IPS DF 4.7 (cell line): ENCODE results near the gene MACC1.

Source experiments
- DNase-seq: peaks from one replicate; pipeline ENCODE4 v3.0.0-alpha.2; 2013; ENCODE audit warnings: low spot score; ENCODE audit errors: extremely low read depth

Gene MACC1

DNA sequence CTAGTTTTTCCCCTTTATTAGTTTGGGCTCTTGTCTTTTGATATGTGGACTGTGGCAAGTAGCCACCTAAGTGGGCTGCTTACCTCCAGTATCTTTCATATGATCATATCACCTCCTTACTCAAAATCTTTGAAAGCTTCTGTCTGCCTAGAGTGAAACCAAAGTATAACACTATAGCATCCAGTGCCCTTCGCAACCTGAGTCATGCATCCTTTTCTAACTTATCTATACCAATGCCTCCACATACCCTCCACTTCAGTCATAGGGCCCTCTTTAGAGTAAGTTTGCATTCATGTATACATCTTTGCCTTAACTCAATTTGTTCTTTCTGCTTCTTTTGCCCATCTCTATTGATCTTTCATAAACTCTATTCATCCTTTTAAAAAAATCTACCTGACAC lies 15.7 kb upstream of the MACC1 start:
- no peak for DNase-seq

GRCh38 chr7:20229646-20230500 lies 12.7 kb upstream of the MACC1 start:
- DNase-seq = no peak

- DNase-seq = no peak
Measured at GRCh38 chr7:20229081-20229480, 11.9 kb upstream of the MACC1 start.

GRCh38 chr7:20228654-20229053 lies 11.5 kb upstream of the MACC1 start:
- no peak for DNase-seq

GRCh38 chr7:20227291-20227795 lies 10.2 kb upstream of the MACC1 start:
- DNase-seq = no peak

DNA sequence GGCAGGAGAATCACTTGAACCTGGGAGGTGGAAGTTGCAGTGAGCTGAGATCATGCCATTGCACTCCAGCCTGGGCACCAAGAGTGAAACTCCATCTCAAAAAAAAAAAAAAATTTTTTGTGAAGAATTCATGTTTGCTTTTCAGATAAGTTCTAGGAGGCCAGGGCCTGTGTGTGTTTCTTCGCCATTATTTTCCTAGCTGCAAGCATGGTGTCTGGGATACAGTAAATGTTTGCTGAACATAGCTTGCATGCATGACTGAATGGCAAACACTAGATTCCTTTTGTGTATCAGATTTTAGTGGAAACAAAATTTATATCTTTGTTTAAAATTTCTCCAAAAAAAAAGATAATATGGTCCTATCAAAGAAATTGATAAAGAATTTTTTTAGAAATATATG lies 9.7 kb upstream of the MACC1 start:
- DNase-seq = no peak

DNA sequence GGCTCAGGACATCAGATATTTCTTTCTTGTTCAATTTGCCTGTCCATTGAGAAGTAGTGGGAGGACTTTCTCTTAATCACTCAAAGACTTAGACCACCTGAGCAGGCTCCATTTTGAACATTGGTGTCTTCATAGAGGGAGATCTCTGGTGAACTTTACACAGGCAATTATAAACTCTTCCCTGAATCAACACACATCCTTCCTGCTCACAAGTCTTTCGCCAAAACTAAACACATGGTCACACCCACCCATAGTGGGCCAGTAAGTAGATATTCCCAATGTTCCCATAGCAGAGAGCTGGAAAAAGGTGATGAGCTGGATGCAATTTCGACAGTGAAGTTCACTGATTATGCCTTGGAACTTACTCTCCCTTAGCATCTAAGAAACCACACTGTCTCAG lies 8.2 kb upstream of the MACC1 start:
- no peak for DNase-seq

- DNase-seq = no peak
Measured at GRCh38 chr7:20224025-20224424, 6.8 kb upstream of the MACC1 start.

DNA sequence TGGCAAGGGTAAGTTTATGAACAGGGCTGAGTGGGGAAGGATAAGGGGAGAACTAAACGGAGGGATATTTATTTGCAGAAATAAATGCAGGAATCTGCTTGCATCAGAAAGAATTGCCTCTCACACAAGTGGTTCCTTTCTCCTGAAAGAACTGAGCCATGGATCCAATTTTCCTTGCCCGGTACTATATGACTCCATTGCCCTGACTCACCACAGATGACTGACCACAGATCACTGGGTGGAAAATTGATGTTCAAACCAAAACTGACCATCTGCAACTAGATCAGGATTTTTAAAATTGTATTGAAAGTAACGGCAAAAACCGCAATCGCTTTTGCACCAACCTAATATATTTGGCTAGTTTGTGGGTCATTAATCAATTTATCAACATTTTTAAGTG lies 6.2 kb upstream of the MACC1 start:
- DNase-seq = no peak

DNA sequence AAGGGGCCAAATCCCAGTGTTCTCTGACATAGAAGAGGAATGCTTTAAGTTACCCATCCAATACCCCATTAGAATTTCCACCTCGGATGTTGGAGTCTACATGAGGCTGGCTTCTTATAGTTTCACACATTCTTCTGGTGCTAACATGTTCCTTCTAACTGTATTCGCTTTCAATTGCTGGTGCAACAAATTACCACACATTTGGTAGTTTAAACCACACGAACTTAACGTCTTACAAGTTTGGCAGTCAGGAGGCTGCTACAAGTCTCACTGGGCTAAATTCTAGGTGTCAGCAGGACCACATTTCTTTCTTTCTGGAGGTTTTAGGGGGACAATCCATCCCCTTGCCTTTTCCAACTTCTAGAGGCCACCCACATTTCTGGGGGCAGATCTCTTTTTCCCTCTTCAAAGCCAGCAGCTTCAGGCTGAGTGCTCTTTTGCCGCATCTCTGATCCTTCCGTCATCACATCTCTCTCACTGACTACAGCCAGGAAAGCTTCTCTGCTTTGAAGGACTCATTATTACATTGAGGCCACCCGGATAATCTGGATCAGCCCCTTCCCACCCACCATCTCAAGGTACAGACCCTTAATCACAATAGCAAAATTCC lies 5.1 kb upstream of the MACC1 start:
- no peak for DNase-seq

DNA sequence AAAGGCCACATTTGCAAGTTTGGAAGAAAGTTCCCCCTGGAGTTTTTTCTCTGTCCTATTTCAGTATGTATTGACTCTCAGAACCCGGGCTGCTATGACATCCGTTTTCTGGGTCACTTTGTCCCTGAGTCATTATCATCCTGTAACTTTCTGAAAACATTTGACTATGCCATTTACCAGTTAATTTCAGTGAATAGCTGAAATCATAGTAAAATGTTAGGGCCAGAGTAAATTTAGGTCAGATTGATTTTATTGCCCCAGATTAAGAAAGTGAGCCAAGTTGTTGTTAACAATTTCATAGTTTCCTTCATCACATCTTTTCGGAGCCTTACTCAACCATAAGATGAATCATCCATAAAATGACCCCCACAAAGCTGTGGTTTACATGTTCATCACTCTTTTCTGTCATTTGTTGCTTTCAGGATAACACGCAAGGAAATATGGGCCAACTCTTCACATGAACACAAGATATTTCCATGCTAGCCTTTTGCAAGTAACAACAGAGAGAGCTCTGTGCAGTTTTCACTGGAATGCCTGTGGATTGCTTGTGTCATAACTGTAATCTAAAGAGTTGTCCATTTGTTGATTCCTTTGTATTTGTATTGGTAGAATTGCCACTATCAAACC lies 3.9 kb upstream of the MACC1 start:
- no peak for DNase-seq

DNA sequence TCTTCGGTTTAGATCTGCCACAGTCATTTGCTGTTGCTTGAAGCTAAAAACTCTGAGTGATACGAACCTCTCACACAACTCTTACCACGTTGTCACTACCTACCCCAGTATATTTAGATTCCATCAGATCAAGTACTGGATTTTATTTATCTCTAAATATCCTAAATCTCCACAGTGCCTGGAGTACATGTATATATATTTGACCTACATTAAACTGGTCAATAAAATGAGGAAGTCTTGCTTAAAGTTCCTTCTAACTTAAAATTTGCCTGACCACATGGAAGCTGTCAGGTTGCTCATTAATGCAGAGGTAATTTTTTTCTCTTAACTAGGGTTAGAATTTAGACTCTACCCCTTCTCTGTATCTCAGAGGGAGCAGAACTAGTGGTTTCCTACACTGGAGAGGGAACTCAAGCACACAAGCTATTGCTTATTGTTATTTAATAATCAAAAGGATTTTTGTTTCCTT lies 3.1 kb upstream of the MACC1 start:
- DNase-seq = no peak

DNA sequence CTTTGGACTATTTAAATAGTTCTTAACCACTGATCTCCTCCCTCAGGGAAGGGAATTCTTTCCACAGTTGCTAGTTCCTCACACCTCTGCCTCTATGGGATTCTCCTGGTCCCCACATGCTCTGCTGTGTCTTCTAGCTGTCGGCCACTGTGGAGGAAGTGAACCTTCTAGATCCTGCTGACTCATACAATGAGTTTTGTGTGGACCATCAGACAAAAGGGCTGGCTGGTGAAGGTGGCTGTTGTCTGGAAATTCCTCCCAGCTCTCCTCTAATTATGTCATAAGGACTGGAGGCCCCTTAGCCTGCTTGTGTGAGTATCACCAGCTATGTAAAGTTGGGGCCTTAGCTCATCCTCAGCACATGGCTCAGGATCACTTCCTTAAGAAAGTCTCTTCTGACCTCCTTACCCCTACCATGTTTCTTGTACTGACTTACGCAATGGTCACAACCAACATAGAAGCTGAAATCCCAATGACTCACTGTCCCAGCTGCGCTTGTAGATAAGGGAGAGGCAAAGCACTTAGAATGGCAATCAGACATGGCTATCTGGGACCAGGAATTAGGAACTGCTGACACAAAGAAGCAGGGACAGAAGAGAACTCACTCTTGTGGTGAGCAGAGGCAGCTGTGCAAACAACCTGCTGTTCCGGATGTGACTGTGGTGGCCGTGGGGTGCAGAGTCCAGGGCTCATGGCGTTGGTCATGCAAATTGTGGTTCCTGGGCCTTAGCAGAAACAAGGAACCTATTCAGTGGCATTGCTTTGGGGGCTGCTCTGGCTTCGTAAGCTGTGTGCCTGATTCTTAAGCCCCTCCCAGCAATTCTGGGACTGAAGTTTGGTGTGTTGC lies 2.5 kb upstream of the MACC1 start:
- no peak for DNase-seq

DNA sequence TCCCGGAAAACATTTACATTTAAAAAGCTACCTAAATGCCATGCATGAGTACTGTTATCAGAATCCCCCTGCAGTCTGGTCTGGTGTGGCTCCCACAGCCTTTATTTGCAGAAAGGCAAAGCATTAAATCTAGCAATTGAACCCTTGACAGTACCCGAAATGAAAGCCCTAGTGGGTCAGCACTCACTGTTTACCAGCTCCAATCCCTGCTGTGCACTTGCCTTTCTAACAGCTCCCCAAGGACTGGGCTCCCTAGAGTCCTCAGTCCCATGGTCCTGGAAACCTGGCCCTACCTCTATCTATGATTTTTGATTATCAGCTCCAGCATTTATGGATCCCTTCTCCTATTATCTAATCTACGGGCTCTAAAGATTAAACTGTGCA lies 1.9 kb upstream of the MACC1 start:
- DNase-seq = no peak

DNA sequence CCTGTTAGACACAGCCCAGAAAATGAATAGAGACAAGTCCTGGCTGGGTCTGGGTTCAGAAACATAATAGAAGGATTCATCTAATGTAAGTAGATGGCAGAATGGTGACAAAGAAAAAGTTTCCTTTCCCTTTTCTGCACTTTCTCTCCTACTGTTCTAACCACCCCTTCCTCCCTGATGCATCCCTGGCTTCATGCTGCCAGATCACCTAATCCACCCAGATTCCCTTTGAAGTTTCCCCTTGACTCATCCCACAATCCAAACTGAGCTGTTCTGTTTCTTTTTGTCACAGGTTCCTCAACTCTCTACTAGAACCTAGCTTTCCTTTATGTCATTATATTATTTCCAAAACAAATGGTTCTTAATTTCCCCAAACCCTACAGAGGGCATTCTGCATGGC lies 1.1 kb upstream of the MACC1 start:
- DNase-seq = no peak

GRCh38 chr7:20216406-20217036 lies 663 bp downstream of the MACC1 start:
- no peak for DNase-seq

- no peak for DNase-seq
Measured at GRCh38 chr7:20214921-20215669, 2.1 kb downstream of the MACC1 start.

DNA sequence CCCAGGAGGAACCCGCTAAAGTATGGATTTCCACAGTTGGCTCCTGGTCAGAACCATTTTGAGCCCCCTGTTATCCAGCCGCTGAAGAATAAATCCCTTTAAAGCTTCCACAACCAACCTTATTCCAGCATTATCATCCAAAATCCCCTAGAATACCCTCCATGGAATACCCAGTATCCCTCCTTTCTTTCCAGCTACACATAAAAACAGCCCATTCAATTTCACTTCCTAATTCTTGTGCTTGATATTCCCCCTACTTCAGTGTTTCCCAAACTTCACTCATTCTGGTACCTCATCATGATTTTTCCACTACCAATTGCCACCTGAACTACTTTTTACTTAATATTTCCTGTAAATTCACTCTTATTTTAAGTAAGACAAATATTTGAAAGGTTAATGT lies 3.1 kb downstream of the MACC1 start:
- no peak for DNase-seq

- DNase-seq = no peak
Measured at GRCh38 chr7:20213378-20213777, 3.8 kb downstream of the MACC1 start.

- DNase-seq = no peak
Measured at GRCh38 chr7:20211376-20211775, 5.8 kb downstream of the MACC1 start.
